Adrenal gland (tissue), 12 donors: ENCODE data around the gene POLDIP3. TPM values are rescaled to one million over a fixed set of nuclear protein-coding genes. Genes with fewer than 3 reads are reported as not detected.
A peak's percentile ranks its signal among the peaks of the same experiment; 100 is the strongest.

Source experiments
- DNase-seq, 7 donors: peaks; one replicate each; pipeline ENCODE4 v3.0.0-alpha.2; 2019 to 2020
- H3K27ac ChIP-seq, 5 donors: fragments of 200-600 bp; sonication (generic) in 4 of 5; 1 replicate in 3 of 5; 2 replicates in 2 of 5; pipeline versions ENCODE4 v1.5.1 to v1.8.0; 2016 to 2020; ENCODE audit warnings: mild to moderate bottlenecking in 1 of 5
- H3K27me3 ChIP-seq: fragments of 200-600 bp; 2 replicates; pipeline ENCODE4 v1.8.0; 2021
- H3K36me3 ChIP-seq, 2 donors: fragments of 200-600 bp; replicated peaks in 1 of 2; 1 replicate in 1 of 2; 2 replicates in 1 of 2; pipeline versions ENCODE4 v1.5.1 to v1.8.0; 2018 to 2022
- H3K4me1 ChIP-seq, 2 donors: fragments of 200-600 bp; replicated peaks in 1 of 2; 1 replicate in 1 of 2; 2 replicates in 1 of 2; pipeline versions ENCODE4 v1.5.1 to v1.8.0; 2018 to 2021
- H3K4me3 ChIP-seq, 4 donors: fragments of 200-600 bp; sonication (generic) in 3 of 4; one replicate each; pipeline ENCODE4 v1.5.1; 2016 to 2018
- H3K9me3 ChIP-seq, 3 donors: fragments of 200-600 bp; sonication (generic) in 1 of 3; replicated peaks in 1 of 3; 1 replicate in 2 of 3; 2 replicates in 1 of 3; pipeline versions ENCODE4 v1.5.1 to v1.8.0; 2016 to 2021
- POLR2A ChIP-seq, 2 donors: fragments of 450-650 bp; IDR thresholded peaks; one replicate each; pipeline ENCODE4 v1.6.1; 2017; ENCODE audit warnings: antibody characterized with exemption in 2 of 2, mild to moderate bottlenecking in 2 of 2, moderate library complexity in 1 of 2
- WGBS, 4 donors: extraction: QIAGEN DNeasy Blood & Tissue Kit in 2 of 4; methylation state at CpG; one replicate each; pipeline versions ENCODE4 v1.1.5 to v1.1.7; 2013 to 2017; 5-methylcytosine and 5-hydroxymethylcytosine counted together
- intact Hi-C, 2 donors: fragments of 100-400 bp; cut with DNase I; formaldehyde crosslinking; loops; one replicate each; pipeline versions ENCODE4 v1.14.1 to v1.15.0; 2022 to 2023
- polyA plus RNA-seq, 3 donors: library from polyadenylated mRNA; stranded (reverse); fragments of 200-250 nt in 2 of 3; fragments of 350-450 nt in 1 of 3; fragmentation: Illumina TruSeq in 1 of 3; extraction: RNeasy Lipid Tissue Mini Kit (QIAGEN cat#74804) in 1 of 3; gene quantifications; one replicate each; pipeline ENCODE4 v1.2.3, GENCODE V29; 2013 to 2014
- total RNA-seq, 9 donors: library from RNA; depleted of rRNA in 4 of 9; stranded (reverse); fragments of >200 nt in 4 of 9; fragments of 120-200 nt in 1 of 9; fragmentation: NEBNext Ultra II Directional in 1 of 9; extraction: Animal tissue kit (Norgen Biotek cat#: 25700) in 1 of 9; gene quantifications; one replicate each; pipeline versions ENCODE4 v1.1.0 to v1.2.4, GENCODE V29; 2013 to 2023
- TF ChIP-seq, protein P1 (sequence below), 6 experiments: fragments of 450-650 bp in 4 of 6; fragments of 200-600 bp in 2 of 6; sonication (generic) in 1 of 6; IDR thresholded peaks; 1 replicate in 5 of 6; 2 replicates in 1 of 6; pipeline versions ENCODE4 v1.5.1 to v1.8.0; 2016 to 2021; ENCODE audit warnings: antibody characterized with exemption in 6 of 6, mild to moderate bottlenecking in 2 of 6, moderate library complexity in 1 of 6
- donor health status: healthy with polysubstance abuse.
- donor health status: Bipolar disorder and iron deficiency.
- donor health status: DM: yes; HTN: yes; CAD: no.
- donor health status: DM: no; HTN: no; CAD: no.
- donor health status: DM: no; HTN: no; CAD: no.
- donor health status: DM: yes; HTN: yes; CAD: no.

The POLDIP3 gene
- total and polyA plus RNA-seq, 12 donors = 18.7 to 80.2 (median 45.4) TPM

DNA sequence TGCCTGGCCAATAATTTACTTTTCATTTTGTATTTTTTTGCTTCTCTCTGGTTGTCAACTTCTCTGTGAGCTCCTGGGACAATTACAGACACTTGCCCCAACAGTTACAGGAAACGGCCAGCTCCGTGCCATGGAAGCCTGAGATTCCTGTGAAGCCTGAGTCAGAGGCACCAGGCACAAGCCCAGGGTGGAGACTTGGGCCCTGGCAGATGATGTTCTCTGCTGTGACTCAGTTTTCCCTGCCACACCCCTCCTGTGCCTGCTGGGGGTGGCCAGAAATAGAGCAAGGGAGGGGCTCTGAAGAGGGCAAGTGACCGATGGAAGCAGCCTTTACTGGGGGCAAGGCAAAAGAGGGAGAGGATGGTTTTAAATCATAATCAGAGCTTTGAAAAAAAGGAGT lies 20.8 kb upstream of the POLDIP3 start:
- Histone ChIP-seq H3K27me3 (no peaks in the 10 kb centered on the region), H3K27ac (peak overlapping the region; percentile 55 to 94 (median 78)), H3K4me1 (peaks cover 5 to 29% of the 10 kb centered on the region in 2 donors), H3K9me3 (no peaks in the 10 kb centered on the region), H3K36me3 (peaks cover 0 to 55% of the 10 kb centered on the region in 2 donors), H3K4me3 (no peak overlapping the region)
- 31 to 41% (median 39%) methylated on average over 3 of the region's 3 CpGs for WGBS, 4 donors
- TF ChIP-seq, protein P1, sequence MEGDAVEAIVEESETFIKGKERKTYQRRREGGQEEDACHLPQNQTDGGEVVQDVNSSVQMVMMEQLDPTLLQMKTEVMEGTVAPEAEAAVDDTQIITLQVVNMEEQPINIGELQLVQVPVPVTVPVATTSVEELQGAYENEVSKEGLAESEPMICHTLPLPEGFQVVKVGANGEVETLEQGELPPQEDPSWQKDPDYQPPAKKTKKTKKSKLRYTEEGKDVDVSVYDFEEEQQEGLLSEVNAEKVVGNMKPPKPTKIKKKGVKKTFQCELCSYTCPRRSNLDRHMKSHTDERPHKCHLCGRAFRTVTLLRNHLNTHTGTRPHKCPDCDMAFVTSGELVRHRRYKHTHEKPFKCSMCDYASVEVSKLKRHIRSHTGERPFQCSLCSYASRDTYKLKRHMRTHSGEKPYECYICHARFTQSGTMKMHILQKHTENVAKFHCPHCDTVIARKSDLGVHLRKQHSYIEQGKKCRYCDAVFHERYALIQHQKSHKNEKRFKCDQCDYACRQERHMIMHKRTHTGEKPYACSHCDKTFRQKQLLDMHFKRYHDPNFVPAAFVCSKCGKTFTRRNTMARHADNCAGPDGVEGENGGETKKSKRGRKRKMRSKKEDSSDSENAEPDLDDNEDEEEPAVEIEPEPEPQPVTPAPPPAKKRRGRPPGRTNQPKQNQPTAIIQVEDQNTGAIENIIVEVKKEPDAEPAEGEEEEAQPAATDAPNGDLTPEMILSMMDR (IDR thresholded peaks at IDR 0.05) = peak in 1 of 6 experiments; percentile 6
- TF ChIP-seq POLR2A (IDR thresholded peaks at IDR 0.05) = peak in 1 of 2 donors; percentile 38
- intact Hi-C loops = no loop called here
- DNase-seq = peak; percentile 82 to 95 (median 93)

GRCh38 chr22:42633013-42633412 lies 18.3 kb upstream of the POLDIP3 start:
- intact Hi-C loops = no loop called here
- TF ChIP-seq, protein P1 (IDR thresholded peaks at IDR 0.05) = no peak
- no peak for TF ChIP-seq POLR2A (IDR thresholded peaks at IDR 0.05)
- Histone ChIP-seq H3K9me3 (no peaks in the 10 kb centered on the region), H3K4me3 (no peak overlapping the region), H3K4me1 (peaks cover 5 to 20% of the 10 kb centered on the region in 2 donors), H3K36me3 (peaks cover 0 to 80% of the 10 kb centered on the region in 2 donors), H3K27ac (no peak overlapping the region), H3K27me3 (no peaks in the 10 kb centered on the region)
- DNase-seq = no peak
- WGBS, 4 donors = 92 to 94% (median 94%) methylated on average over 9 of the region's 9 CpGs

- H3K27me3 ChIP-seq = no peaks in the 10 kb centered on the region
- no peaks in the 10 kb centered on the region for H3K9me3 ChIP-seq
- H3K4me1 ChIP-seq = peaks cover 5 to 20% of the 10 kb centered on the region in 2 donors
- H3K36me3 ChIP-seq = peaks cover 0 to 89% of the 10 kb centered on the region in 2 donors
- no peak for DNase-seq
- intact Hi-C loops = no loop called here
- peak overlapping the region in 1 of 5 donors; percentile 23 for H3K27ac ChIP-seq
- H3K4me3 ChIP-seq = no peak overlapping the region
- TF ChIP-seq POLR2A (IDR thresholded peaks at IDR 0.05) = no peak
- TF ChIP-seq, protein P1 (IDR thresholded peaks at IDR 0.05) = peak in 4 of 6 experiments; percentile 12 to 29 (median 21)
- WGBS, 4 donors = 83 to 88% (median 85%) methylated on average over 13 of the region's 13 CpGs
These were observed 17.4 kb upstream of the POLDIP3 start for GRCh38 chr22:42632096-42632495.

DNA sequence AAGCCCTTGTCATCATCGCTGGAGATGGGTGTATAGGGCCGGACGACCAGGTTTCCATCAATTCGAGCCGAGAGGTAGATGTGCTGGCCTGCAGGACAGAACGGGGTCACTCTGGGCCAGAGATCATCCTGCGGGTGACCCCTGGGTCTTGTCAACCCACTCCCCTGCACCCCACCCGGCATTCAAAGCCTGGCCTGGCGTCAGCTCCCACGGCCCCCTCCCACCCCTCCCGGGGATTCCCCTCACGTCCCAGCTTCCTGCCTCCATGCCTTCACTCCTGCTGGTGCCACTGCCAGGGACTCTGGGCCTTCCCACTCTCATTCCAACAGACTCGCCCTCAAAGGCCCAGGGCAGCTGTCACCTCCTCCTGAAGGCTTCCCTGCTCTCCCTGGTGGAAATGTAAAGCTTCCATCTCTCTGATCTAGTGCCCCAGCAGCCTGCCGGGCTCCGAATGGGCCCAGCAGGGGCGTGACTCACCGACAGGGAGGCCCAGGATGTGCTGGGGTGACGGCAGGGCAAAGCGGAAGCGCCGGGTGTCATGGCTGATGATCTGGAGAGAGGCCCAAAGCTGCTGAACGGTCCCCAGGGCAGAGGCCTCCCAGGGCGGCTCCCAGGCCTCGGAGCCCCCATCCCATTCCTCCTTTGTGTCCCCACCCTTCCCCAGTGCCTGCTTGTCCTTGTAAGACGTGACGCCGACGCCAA lies 16.4 kb upstream of the POLDIP3 start:
- intact Hi-C loops = no loop called here
- no peaks in the 10 kb centered on the region for H3K9me3 ChIP-seq
- 76 to 88% (median 84%) methylated on average over 13 to 28 of the region's 28 CpGs for WGBS, 4 donors
- H3K27ac ChIP-seq = peak overlapping the region in 1 of 5 donors; percentile 23
- TF ChIP-seq, protein P1 (IDR thresholded peaks at IDR 0.05) = no peak
- no peak for TF ChIP-seq POLR2A (IDR thresholded peaks at IDR 0.05)
- H3K4me3 ChIP-seq = no peak overlapping the region
- DNase-seq = peak in 1 of 7 donors; percentile 60
- no peaks in the 10 kb centered on the region for H3K27me3 ChIP-seq
- peaks cover 0 to 90% of the 10 kb centered on the region in 2 donors for H3K36me3 ChIP-seq
- H3K4me1 ChIP-seq = peaks cover 4 to 21% of the 10 kb centered on the region in 2 donors
